Adrenal gland (tissue), 5 donors: ENCODE measurements around the gene PRKCE.

ENCODE experiments used
- POLR2A ChIP-seq, 2 donors: fragments of 450-650 bp; IDR thresholded peaks; one replicate each; pipeline ENCODE4 v1.6.1; 2017; ENCODE audit warnings: antibody characterized with exemption in 2 of 2, mild to moderate bottlenecking in 2 of 2, moderate library complexity in 1 of 2
- TF ChIP-seq, protein P1 (sequence below), 6 experiments: fragments of 450-650 bp in 4 of 6; fragments of 200-600 bp in 2 of 6; sonication (generic) in 1 of 6; IDR thresholded peaks; 1 replicate in 5 of 6; 2 replicates in 1 of 6; pipeline versions ENCODE4 v1.5.1 to v1.8.0; 2016 to 2021; ENCODE audit warnings: antibody characterized with exemption in 6 of 6, mild to moderate bottlenecking in 2 of 6, moderate library complexity in 1 of 6
- donor health status: DM: no; HTN: no; CAD: no.

DNA sequence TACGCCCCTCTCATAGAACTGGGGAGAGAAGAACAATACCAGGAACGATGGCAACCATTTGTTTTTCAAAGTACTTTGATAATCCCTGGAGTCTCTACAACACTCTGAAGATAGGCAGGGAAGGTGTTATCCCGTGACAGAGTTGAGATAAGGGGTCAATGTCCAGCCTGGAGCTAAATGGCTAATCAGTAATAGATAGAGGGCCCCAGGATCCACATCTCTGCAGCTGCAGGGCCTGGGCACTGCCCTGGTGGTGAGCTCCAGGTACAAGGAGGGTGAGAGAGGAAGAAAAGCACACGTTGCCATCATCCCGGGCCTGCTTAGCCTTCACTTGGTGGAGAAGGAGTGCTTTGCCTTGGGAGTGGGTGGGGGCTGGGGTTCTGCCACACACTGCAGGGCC, 260.6 kb downstream of the PRKCE start:
- TF ChIP-seq, protein P1, sequence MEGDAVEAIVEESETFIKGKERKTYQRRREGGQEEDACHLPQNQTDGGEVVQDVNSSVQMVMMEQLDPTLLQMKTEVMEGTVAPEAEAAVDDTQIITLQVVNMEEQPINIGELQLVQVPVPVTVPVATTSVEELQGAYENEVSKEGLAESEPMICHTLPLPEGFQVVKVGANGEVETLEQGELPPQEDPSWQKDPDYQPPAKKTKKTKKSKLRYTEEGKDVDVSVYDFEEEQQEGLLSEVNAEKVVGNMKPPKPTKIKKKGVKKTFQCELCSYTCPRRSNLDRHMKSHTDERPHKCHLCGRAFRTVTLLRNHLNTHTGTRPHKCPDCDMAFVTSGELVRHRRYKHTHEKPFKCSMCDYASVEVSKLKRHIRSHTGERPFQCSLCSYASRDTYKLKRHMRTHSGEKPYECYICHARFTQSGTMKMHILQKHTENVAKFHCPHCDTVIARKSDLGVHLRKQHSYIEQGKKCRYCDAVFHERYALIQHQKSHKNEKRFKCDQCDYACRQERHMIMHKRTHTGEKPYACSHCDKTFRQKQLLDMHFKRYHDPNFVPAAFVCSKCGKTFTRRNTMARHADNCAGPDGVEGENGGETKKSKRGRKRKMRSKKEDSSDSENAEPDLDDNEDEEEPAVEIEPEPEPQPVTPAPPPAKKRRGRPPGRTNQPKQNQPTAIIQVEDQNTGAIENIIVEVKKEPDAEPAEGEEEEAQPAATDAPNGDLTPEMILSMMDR (IDR thresholded peaks at IDR 0.05), result no peak
- no peak for TF ChIP-seq POLR2A (IDR thresholded peaks at IDR 0.05)
